Measurements from ENCODE around the gene ARHGAP26.
A peak's percentile ranks its signal among the peaks of the same experiment; 100 is the strongest.

ARHGAP26 gene

GRCh38 chr5:142833517-142834449 lies 63.6 kb downstream of the ARHGAP26 start:
- no peak for DNase-seq

DNA sequence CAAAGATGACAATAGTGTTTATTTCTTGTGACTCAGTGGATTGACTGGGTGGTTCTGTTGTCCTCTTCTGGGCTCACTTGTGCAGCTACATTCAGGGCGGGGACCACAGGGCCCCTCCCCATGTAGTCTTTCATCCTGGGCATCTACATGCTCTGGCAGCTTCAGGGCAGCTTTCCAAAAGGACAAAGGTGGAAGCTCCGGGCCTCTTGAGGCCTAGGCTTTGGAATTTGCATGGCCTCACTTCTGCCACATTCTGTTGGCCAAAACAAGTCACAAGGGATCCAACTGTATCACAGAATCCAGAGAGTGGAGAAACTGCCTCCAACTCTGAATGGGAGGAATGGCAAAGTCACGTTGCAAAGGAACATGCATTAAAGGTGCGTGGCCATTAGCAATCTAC lies 64.3 kb downstream of the ARHGAP26 start:
- no peak for DNase-seq

GRCh38 chr5:142835540-142835939 lies 65.4 kb downstream of the ARHGAP26 start:
- no peak for DNase-seq

GRCh38 chr5:142836048-142836447 lies 65.9 kb downstream of the ARHGAP26 start:
- DNase-seq, result no peak

- no peak for DNase-seq
Observed at GRCh38 chr5:142837081-142837725, 67.0 kb downstream of the ARHGAP26 start.

DNA sequence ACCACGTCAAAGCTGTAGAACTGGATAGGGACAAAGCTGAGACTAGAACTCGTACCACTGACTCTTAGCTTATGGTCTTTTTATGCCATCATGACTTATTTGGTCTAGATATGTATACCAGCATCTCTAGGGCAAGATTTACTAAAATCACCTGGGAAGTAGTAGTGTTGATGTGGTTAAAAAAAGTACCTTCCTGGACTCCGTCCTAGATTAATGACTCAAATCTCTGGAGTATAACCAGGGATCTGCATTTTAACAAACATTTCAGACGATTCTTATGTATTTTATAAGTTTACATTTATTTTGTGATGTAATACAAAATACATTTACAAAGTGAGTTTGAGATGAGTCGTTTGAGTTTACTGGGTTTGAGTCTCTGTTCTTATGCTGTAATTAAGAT lies 68.7 kb downstream of the ARHGAP26 start:
- DNase-seq, result no peak

DNA sequence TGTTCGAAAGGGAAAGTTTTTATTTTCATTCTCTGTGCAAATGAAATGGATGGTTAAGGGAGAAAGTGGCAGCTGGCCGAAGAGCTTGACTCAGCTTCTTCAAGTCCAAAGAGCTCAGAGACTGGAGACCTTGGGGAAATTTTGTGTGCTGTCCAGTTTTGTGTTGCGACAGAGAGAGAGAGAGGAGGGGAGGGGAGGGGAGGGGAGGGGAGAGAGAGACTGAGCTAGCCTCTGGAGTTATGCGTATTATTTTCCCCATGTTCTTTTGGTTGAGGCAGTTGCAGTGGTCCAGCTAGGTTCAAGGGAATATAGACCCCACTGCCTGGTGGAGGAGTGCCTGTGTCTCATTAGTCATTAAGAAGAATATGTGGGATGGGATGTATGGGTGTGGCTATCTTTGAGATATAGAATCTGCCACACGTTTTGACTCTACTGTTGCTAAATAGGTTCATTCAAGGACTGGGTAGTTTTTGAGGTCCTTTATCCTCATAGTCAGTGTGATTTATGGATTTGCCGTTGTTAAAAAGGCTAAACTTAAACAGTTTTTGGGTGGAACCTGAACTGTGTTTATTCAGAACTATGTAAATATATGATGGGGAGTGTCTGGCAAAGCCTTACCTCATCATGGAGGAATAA lies 69.7 kb downstream of the ARHGAP26 start:
- DNase-seq, result no peak

- DNase-seq, result no peak
Observed at GRCh38 chr5:142840575-142840974, 70.4 kb downstream of the ARHGAP26 start.

- no peak for DNase-seq
Observed at GRCh38 chr5:142841511-142842265, 71.5 kb downstream of the ARHGAP26 start.

DNA sequence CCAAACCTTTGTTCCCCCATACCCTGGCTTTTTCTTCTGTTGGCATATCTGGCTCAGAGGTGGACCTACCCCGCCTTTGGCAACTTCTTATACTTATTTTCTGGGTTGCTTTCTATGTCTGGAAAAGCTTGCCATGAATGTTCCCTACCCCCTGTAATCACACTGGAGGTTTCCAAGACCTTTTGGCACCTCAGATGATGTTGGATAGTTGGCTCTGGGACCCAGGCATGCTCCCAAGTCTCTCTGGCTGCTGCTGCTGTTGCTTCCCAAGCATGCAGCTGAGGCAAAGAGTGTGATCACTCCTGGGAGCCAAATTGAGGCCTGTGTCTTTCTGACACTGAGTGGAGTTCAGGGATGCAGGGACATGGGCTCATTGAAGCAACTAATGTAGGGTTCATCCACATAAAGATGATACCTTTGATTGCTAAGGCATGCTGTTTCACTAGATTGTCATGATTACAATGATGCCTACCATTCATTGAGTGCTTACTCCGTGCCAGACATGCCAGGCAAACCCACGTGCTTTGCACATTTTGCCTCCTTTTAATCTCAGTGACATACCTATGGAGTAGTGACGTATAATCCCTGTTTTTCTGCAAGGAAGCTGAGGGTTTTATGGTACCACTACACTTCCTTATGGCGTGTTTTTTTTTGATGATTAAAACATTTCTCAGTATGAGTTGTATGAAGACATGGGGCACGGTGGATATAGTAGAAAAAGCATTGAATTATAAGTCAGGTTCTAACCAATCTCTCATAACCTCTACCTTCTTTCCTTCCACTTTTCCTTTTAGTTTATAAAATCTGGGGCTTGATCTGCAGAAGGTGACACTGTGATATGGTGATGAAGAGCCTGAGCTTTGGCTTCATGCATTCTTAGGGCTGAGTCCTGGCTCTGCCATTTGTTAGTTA lies 73.1 kb downstream of the ARHGAP26 start:
- DNase-seq, result no peak

- no peak for DNase-seq
Observed at GRCh38 chr5:142844866-142845265, 74.7 kb downstream of the ARHGAP26 start.

DNA sequence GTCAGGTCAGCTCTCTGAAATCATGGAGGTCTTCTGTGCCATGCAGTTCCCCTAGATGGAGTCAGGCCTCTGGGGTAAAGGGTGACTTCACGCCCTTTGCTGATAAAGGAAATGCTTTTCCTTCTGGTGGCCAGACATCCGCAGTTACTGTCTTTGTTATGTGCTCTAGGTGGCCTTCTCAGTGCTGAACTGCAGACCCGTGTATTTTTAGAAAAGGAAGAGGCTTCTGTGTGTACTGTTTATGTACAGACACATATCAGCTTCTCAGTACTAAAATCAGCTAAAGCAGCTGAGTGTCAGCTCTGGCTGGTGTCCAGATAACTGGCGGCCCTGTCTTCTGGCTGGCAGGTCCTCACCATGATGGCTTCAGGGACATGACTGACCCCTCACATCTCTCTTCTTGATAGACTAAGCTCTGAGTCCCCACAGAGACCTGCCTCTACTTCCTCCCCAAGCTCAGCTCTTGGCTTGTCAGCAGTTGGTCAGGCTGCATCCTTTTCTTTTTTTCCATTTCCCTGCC lies 75.3 kb downstream of the ARHGAP26 start:
- DNase-seq, result peak; percentile 14

GRCh38 chr5:142845954-142846398 lies 75.8 kb downstream of the ARHGAP26 start:
- no peak for DNase-seq

GRCh38 chr5:142846406-142846805 lies 76.2 kb downstream of the ARHGAP26 start:
- DNase-seq, result no peak

- no peak for DNase-seq
Observed at GRCh38 chr5:142847898-142848790, 78.0 kb downstream of the ARHGAP26 start.

GRCh38 chr5:142849466-142849865 lies 79.3 kb downstream of the ARHGAP26 start:
- DNase-seq, result no peak

DNA sequence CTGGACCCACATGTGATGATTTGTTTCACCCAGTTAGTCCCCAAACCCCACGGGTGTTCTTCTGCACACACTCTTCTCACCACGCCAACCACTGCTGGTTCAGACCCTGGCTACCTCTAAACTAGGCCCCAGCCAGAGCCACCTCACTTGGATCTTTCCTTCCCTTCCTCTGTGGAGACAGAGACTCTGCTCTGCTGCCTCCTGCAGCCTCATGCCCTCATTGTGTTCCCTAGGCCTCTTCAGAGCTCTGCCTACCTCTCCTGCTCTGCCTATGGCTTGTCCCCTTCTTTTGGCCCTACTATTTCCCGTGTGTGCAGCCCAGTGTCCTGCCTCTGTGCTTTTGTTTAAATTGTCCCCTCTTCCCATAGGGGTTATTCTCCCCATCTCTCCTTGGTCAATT lies 79.7 kb downstream of the ARHGAP26 start:
- DNase-seq, result no peak

DNA sequence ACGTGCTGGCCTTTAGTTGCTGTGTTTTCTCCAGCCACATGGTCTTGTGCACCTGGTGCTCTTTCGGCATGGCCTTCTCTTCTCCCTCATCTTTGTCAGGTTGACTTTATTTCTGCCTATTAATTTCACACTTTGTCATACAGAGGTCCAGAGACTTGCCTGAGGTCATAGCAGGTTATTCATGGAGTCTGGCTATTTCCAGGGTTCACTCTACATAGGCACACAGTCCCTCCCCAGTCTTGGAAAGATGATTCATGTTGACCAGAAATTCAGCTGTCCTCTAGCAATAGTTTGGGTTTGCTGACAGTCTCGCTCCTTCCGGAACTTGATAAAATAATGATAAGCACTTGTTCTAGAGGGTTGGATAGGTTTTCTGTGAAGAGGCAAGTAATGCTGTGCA lies 81.6 kb downstream of the ARHGAP26 start:
- no peak for DNase-seq

GRCh38 chr5:142852416-142853198 lies 82.4 kb downstream of the ARHGAP26 start:
- no peak for DNase-seq

DNA sequence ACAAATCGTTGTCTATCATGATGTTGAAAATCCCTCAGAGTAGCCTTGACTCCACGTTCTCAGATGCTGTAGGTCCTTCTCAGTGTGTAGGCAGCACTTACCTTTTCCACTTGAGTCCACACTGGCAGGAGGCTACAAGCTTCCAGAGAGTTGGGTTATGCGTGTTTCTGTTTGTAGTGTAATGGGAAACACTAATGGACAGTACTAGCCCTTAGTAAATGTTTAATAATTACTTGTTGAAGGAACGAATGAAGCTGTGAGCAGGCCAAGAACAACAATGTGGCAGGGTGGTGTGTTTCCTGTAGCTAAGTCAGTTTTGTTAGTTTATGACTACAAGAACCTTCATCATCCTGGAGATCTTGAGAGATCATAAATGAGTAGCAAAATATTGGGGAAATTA lies 83.5 kb downstream of the ARHGAP26 start:
- DNase-seq, result no peak

Measured in CD4-positive, alpha-beta T cell treated with Interleukin-21 for 1 hour (primary cell).